Liver (tissue), 3 donors: ENCODE data around the gene IGFL3.
"Not testable (repeated sequence)": the region's sequence is repeated elsewhere in the genome, so short reads cannot be mapped to it uniquely, and the experiment has no call there.

Experiments
- CTCF ChIP-seq: fragments of 150-350 bp; IDR thresholded peaks from 2 replicates; pipeline ENCODE4 v1.5.1; 2017; ENCODE audit warnings: improper control_type of control experiment, low read depth, low read length; ENCODE audit not compliant: missing input control
- MAX ChIP-seq: IDR thresholded peaks from 2 replicates; pipeline ENCODE4 v1.6.1; 2016; ENCODE audit warnings: antibody characterized with exemption
- SP1 ChIP-seq: IDR thresholded peaks from 2 replicates; pipeline ENCODE4 v1.6.1; 2018; ENCODE audit warnings: antibody characterized with exemption, mild to moderate bottlenecking
- ZBTB33 ChIP-seq: IDR thresholded peaks from 2 replicates; pipeline ENCODE4 v1.6.1; 2016; ENCODE audit warnings: antibody characterized with exemption
- donor health status: healthy.
- donor health status: healthy.

GRCh38 chr19:46078573-46079332 is 45.7 kb downstream of the IGFL3 start:
- peak; percentile 62 for TF ChIP-seq CTCF
- TF ChIP-seq SP1, MAX, ZBTB33: not testable (repeated sequence)
